Stomach (tissue), 9 donors: ENCODE results near the gene CRAMP1. TPM values are rescaled to one million over a fixed set of nuclear protein-coding genes. Genes with fewer than 3 reads are reported as not detected.

ENCODE experiments used
- DNase-seq, 2 donors: peaks; one replicate each; pipeline versions ENCODE4 v3.0.0 to v3.0.0-alpha.2; 2013 to 2019
- H3K27ac ChIP-seq, 5 donors: fragments of 200-600 bp in 4 of 5; sonication (generic) in 4 of 5; one replicate each; pipeline ENCODE4 v1.5.1; 2013 to 2019; ENCODE audit warnings: mild to moderate bottlenecking in 1 of 5, moderate library complexity in 1 of 5
- H3K27me3 ChIP-seq, 3 donors: fragments of 200-600 bp; sonication (generic); one replicate each; pipeline ENCODE4 v1.5.1; 2017 to 2019; ENCODE audit warnings: mixed run types in 1 of 3
- H3K36me3 ChIP-seq, 4 donors: fragments of 200-600 bp; sonication (generic); 1 replicate in 3 of 4; 2 replicates in 1 of 4; pipeline ENCODE4 v1.5.1; 2016 to 2019
- H3K4me1 ChIP-seq, 4 donors: fragments of 200-600 bp; sonication (generic); one replicate each; pipeline ENCODE4 v1.5.1; 2016 to 2019
- H3K4me3 ChIP-seq, 4 donors: fragments of 200-600 bp; sonication (generic) in 3 of 4; one replicate each; pipeline ENCODE4 v1.5.1; 2016 to 2019; ENCODE audit warnings: mild to moderate bottlenecking in 1 of 4
- H3K9me3 ChIP-seq, 4 donors: fragments of 200-600 bp; sonication (generic); one replicate each; pipeline ENCODE4 v1.5.1; 2016 to 2019
- EP300 ChIP-seq: sonication (generic); formaldehyde crosslinking; IDR thresholded peaks from one replicate; pipeline ENCODE4 v1.6.1; 2017; ENCODE audit warnings: antibody characterized with exemption
- POLR2A ChIP-seq, 4 donors: fragments of 450-650 bp; IDR thresholded peaks; one replicate each; pipeline ENCODE4 v1.6.1; 2016; ENCODE audit warnings: antibody characterized with exemption in 4 of 4, control low read depth in 2 of 4, mild to moderate bottlenecking in 1 of 4, moderate library complexity in 1 of 4
- POLR2AphosphoS5 ChIP-seq, 3 donors: sonication (generic); formaldehyde crosslinking; IDR thresholded peaks; one replicate each; pipeline ENCODE4 v1.6.1; 2016; ENCODE audit warnings: antibody characterized with exemption in 3 of 3
- WGBS, 5 donors: extraction: QIAGEN DNeasy Blood & Tissue Kit in 3 of 5; methylation state at CpG; one replicate each; pipeline versions ENCODE4 v1.1.5 to v1.1.7; 2013 to 2018; 5-methylcytosine and 5-hydroxymethylcytosine counted together
- intact Hi-C: fragments of 100-400 bp; cut with DNase I; formaldehyde crosslinking; loops from one replicate; pipeline ENCODE4 v1.15.1; 2023; ENCODE audit warnings: low total_unique reads
- polyA plus RNA-seq, 3 donors: library from polyadenylated mRNA; stranded (reverse); fragments of 200-250 nt; gene quantifications; one replicate each; pipeline ENCODE4 v1.2.3, GENCODE V29; 2013
- total RNA-seq, 5 donors: library from RNA; depleted of rRNA; stranded (reverse); fragments of >200 nt; gene quantifications; one replicate each; pipeline versions ENCODE4 v1.1.0 to v1.2.3, GENCODE V29; 2014 to 2016
- TF ChIP-seq, protein P1 (sequence below), 7 experiments: fragments of 450-650 bp in 4 of 7; fragments of 200-600 bp in 3 of 7; sonication (generic) in 3 of 7; IDR thresholded peaks; one replicate each; pipeline ENCODE4 v1.5.1; 2016 to 2019; ENCODE audit warnings: antibody characterized with exemption in 7 of 7, control low read depth in 2 of 7, mild to moderate bottlenecking in 1 of 7
- donor health status: healthy with polysubstance abuse.
- donor health status: Bipolar disorder and iron deficiency.
- donor health status: healthy.

The CRAMP1 gene
- total and polyA plus RNA-seq, 8 donors = 3.4 to 28.1 (median 11.9) TPM

DNA sequence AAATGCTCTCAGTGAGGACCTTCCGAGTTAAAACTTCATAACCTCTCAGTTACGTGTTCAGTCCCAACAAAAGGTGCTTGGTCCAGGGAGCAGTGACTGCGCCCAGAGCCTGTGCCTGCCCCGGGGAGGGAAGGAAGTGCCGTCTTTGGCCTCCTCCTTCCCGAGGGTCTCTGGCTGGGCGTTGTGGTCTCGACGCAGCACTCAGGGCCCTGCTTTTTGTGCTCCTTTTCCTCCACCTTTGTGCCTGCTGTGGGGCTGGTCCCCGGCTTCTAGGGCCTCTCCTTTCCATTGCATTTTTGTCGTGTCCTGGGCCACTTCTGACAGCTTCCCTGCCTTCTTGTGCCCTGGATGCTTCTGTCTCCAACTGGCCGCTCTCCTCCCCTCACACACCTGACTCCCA, 29.1 kb downstream of the CRAMP1 start:
- WGBS, 5 donors = 92 to 96% (median 95%) methylated on average over 12 of the region's 12 CpGs
- Histone ChIP-seq H3K36me3 (peaks cover 60 to 99% (median 97%) of the 10 kb centered on the region in 4 donors), H3K9me3 (no peaks in the 10 kb centered on the region), H3K4me3 (no peak overlapping the region), H3K27ac (no peak overlapping the region), H3K4me1 (peaks cover 0 to 5% (median 0%) of the 10 kb centered on the region in 4 donors), H3K27me3 (no peaks in the 10 kb centered on the region)
- intact Hi-C loops = no loop called here
- DNase-seq = no peak
- no peak for TF ChIP-seq POLR2AphosphoS5 (IDR thresholded peaks at IDR 0.05)
- TF ChIP-seq, protein P1, sequence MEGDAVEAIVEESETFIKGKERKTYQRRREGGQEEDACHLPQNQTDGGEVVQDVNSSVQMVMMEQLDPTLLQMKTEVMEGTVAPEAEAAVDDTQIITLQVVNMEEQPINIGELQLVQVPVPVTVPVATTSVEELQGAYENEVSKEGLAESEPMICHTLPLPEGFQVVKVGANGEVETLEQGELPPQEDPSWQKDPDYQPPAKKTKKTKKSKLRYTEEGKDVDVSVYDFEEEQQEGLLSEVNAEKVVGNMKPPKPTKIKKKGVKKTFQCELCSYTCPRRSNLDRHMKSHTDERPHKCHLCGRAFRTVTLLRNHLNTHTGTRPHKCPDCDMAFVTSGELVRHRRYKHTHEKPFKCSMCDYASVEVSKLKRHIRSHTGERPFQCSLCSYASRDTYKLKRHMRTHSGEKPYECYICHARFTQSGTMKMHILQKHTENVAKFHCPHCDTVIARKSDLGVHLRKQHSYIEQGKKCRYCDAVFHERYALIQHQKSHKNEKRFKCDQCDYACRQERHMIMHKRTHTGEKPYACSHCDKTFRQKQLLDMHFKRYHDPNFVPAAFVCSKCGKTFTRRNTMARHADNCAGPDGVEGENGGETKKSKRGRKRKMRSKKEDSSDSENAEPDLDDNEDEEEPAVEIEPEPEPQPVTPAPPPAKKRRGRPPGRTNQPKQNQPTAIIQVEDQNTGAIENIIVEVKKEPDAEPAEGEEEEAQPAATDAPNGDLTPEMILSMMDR (IDR thresholded peaks at IDR 0.05) = no peak
- TF ChIP-seq POLR2A (IDR thresholded peaks at IDR 0.05) = no peak
- TF ChIP-seq EP300 = no peak

- peaks cover 60 to 100% (median 99%) of the 10 kb centered on the region in 4 donors for H3K36me3 ChIP-seq
- H3K27ac ChIP-seq = no peak overlapping the region
- WGBS, 5 donors = 86 to 100% (median 90%) methylated on average over 3 to 5 of the region's 5 CpGs
Measured at GRCh38 chr16:1642148-1642547, 30.0 kb downstream of the CRAMP1 start.

DNA sequence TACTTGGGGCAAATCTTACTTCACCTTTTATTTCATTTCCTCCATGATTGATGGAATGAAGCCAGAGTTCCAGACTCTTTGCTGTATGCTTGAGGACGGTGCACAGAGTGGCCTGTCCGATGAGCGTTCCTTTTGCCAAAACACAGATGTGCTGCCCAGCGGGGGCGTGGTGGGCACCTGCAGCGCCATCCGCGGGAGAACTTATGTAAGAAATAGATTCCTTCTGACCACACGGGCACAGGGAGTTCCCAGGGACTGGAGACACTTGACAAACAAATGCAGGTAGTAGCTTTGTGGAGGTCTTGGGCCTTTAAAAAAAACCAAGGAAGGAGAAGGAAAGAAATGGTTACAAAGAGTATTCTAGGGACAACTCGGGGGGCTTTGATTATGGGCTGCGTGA, 30.6 kb downstream of the CRAMP1 start:
- Histone ChIP-seq H3K36me3 (peaks cover 60 to 100% (median 98%) of the 10 kb centered on the region in 4 donors), H3K9me3 (no peaks in the 10 kb centered on the region), H3K27ac (no peak overlapping the region), H3K4me3 (no peak overlapping the region), H3K4me1 (peaks cover 0 to 6% (median 0%) of the 10 kb centered on the region in 4 donors), H3K27me3 (no peaks in the 10 kb centered on the region)
- intact Hi-C loops = no loop called here
- TF ChIP-seq EP300 (no peak), POLR2A (IDR thresholded peaks at IDR 0.05) (no peak), POLR2AphosphoS5 (IDR thresholded peaks at IDR 0.05) (no peak)
- TF ChIP-seq, protein P1 (IDR thresholded peaks at IDR 0.05) = no peak
- 93 to 95% (median 93%) methylated on average over 11 of the region's 11 CpGs for WGBS, 5 donors
- DNase-seq = no peak

More at GRCh38 chr16:1642148-1642547, 30.0 kb downstream of the CRAMP1 start:
- Histone ChIP-seq H3K27me3 (no peaks in the 10 kb centered on the region), H3K4me1 (peaks cover 0 to 6% (median 0%) of the 10 kb centered on the region in 4 donors), H3K4me3 (no peak overlapping the region), H3K9me3 (no peaks in the 10 kb centered on the region)
- intact Hi-C loops = no loop called here
- DNase-seq = no peak
- TF ChIP-seq EP300 = no peak
- TF ChIP-seq, protein P1 (IDR thresholded peaks at IDR 0.05) = no peak
- TF ChIP-seq POLR2AphosphoS5 (IDR thresholded peaks at IDR 0.05) = no peak
- no peak for TF ChIP-seq POLR2A (IDR thresholded peaks at IDR 0.05)

- peaks cover 53 to 100% (median 97%) of the 10 kb centered on the region in 4 donors for H3K36me3 ChIP-seq
- intact Hi-C loops = no loop called here
- H3K4me1 ChIP-seq = peaks cover 0 to 6% (median 0%) of the 10 kb centered on the region in 4 donors
- 93 to 96% (median 95%) methylated on average over 9 to 12 of the region's 12 CpGs for WGBS, 5 donors
- no peaks in the 10 kb centered on the region for H3K9me3 ChIP-seq
- no peak overlapping the region for H3K27ac ChIP-seq
- no peak overlapping the region for H3K4me3 ChIP-seq
- no peak for TF ChIP-seq POLR2AphosphoS5 (IDR thresholded peaks at IDR 0.05)
- TF ChIP-seq, protein P1 (IDR thresholded peaks at IDR 0.05) = no peak
- no peak for TF ChIP-seq EP300
- no peak for TF ChIP-seq POLR2A (IDR thresholded peaks at IDR 0.05)
- H3K27me3 ChIP-seq = no peaks in the 10 kb centered on the region
- no peak for DNase-seq
Measured at GRCh38 chr16:1643521-1643920, 31.4 kb downstream of the CRAMP1 start.
